Upper lobe of right lung (tissue), 1 donor: ENCODE results near the gene CLPTM1L. TPM values are rescaled to one million over a fixed set of nuclear protein-coding genes. Genes with fewer than 3 reads are reported as not detected.
A peak's percentile ranks its signal among the peaks of the same experiment; 100 is the strongest.
"Not testable (repeated sequence)": the region's sequence is repeated elsewhere in the genome, so short reads cannot be mapped to it uniquely, and the experiment has no call there.

ENCODE experiments used
- ATAC-seq: fragments of 200-7000 bp; cut with Tn5 transposase; one replicate; pipeline ENCODE4 v1.9.1; 2020; ENCODE audit warnings: mild to moderate bottlenecking, moderate library complexity
- DNase-seq: peaks from one replicate; pipeline ENCODE4 v3.0.0-alpha.2; 2020
- H3K27ac ChIP-seq: fragments of 200-600 bp; one replicate; pipeline ENCODE4 v1.8.0; 2022
- H3K27me3 ChIP-seq: fragments of 200-600 bp; one replicate; pipeline ENCODE4 v1.8.0; 2022; ENCODE audit warnings: mild to moderate bottlenecking
- H3K36me3 ChIP-seq: fragments of 200-600 bp; one replicate; pipeline ENCODE4 v1.8.0; 2022
- H3K4me1 ChIP-seq: fragments of 200-600 bp; one replicate; pipeline ENCODE4 v1.8.0; 2022
- H3K4me3 ChIP-seq: fragments of 200-600 bp; one replicate; pipeline ENCODE4 v1.8.0; 2022; ENCODE audit warnings: mild to moderate bottlenecking
- H3K9me3 ChIP-seq: fragments of 200-600 bp; one replicate; pipeline ENCODE4 v1.8.0; 2022
- intact Hi-C: fragments of 100-400 bp; cut with DNase I; formaldehyde crosslinking; loops from one replicate; pipeline ENCODE4 v1.11.0; 2022
- total RNA-seq: library from RNA; stranded (reverse); fragmentation: NEBNext Ultra II Directional; extraction: Animal tissue kit (Norgen Biotek cat#: 25700); gene quantifications from one replicate; pipeline ENCODE4 v1.2.1, GENCODE V29; 2021
- TF ChIP-seq, protein P1 (sequence below): fragments of 200-600 bp; IDR thresholded peaks from one replicate; pipeline ENCODE4 v1.8.0; 2022; ENCODE audit warnings: antibody characterized with exemption
- donor health status: DM: no; HTN: yes; CAD: no; lungs with severe emphysema.

The CLPTM1L gene
- total RNA-seq, 1 donor from 2014 or later, result 153 TPM

DNA sequence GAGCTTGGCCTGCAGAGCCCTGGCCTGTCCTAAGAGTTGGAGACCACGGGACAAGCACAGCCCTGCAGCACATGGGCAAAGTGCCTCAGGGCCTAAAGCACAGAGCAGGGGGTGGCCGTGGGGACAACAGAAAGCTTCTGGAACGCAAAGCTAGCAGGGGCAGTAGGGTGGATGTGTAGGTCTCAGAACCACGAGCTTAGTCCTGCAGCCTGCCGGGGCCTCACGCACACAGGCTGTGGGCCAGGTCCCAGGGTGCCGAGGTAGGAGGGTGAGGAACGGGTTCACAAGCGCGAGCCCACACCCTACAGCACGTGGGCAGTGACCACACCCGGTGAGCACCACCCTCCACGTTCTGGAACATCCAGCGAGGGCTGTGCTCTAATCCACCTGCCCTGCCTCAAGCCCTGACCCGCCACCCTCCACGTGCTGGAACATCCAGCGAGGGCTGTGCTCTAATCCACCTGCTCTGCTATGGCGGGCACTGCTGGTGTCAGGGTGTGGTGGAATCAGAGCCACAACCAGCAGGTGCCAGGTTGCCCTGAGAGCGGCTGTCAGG is 9.3 kb downstream of the CLPTM1L start:
- ATAC-seq (no peak), DNase-seq (no peak)
- H3K27me3 ChIP-seq, result no peaks in the 10 kb centered on the region
- H3K36me3 ChIP-seq, result peaks cover 85% of the 10 kb centered on the region
- no peak overlapping the region for H3K4me3 ChIP-seq
- intact Hi-C loops, result no loop called here
- H3K27ac ChIP-seq, result no peak overlapping the region
- H3K4me1 ChIP-seq, result peaks cover 13% of the 10 kb centered on the region
- H3K9me3 ChIP-seq, result no peaks in the 10 kb centered on the region
- TF ChIP-seq, protein P1, sequence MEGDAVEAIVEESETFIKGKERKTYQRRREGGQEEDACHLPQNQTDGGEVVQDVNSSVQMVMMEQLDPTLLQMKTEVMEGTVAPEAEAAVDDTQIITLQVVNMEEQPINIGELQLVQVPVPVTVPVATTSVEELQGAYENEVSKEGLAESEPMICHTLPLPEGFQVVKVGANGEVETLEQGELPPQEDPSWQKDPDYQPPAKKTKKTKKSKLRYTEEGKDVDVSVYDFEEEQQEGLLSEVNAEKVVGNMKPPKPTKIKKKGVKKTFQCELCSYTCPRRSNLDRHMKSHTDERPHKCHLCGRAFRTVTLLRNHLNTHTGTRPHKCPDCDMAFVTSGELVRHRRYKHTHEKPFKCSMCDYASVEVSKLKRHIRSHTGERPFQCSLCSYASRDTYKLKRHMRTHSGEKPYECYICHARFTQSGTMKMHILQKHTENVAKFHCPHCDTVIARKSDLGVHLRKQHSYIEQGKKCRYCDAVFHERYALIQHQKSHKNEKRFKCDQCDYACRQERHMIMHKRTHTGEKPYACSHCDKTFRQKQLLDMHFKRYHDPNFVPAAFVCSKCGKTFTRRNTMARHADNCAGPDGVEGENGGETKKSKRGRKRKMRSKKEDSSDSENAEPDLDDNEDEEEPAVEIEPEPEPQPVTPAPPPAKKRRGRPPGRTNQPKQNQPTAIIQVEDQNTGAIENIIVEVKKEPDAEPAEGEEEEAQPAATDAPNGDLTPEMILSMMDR, result no peak

- Histone ChIP-seq H3K27ac (no peak overlapping the region), H3K4me1 (peaks cover 16% of the 10 kb centered on the region), H3K36me3 (peaks cover 85% of the 10 kb centered on the region), H3K9me3 (no peaks in the 10 kb centered on the region), H3K27me3 (no peaks in the 10 kb centered on the region), H3K4me3 (no peak overlapping the region)
- ATAC-seq (no peak), DNase-seq (peak; percentile 46)
- intact Hi-C loops, result no loop called here
- TF ChIP-seq, protein P1, result no peak
Observed at GRCh38 chr5:1334831-1335539, 9.9 kb downstream of the CLPTM1L start.

GRCh38 chr5:1333986-1334385 is 10.9 kb downstream of the CLPTM1L start:
- DNase-seq, result peak; percentile 62
- intact Hi-C loops, result no loop called here
- peaks cover 17% of the 10 kb centered on the region for H3K4me1 ChIP-seq
- no peaks in the 10 kb centered on the region for H3K27me3 ChIP-seq
- H3K4me3 ChIP-seq, result no peak overlapping the region
- no peak overlapping the region for H3K27ac ChIP-seq
- TF ChIP-seq, protein P1, result no peak
- peaks cover 87% of the 10 kb centered on the region for H3K36me3 ChIP-seq
- no peaks in the 10 kb centered on the region for H3K9me3 ChIP-seq
- no peak for ATAC-seq

GRCh38 chr5:1333286-1333685 is 11.6 kb downstream of the CLPTM1L start:
- H3K36me3 ChIP-seq, result peaks cover 83% of the 10 kb centered on the region
- DNase-seq, H3K27ac ChIP-seq, H3K27me3 ChIP-seq, intact Hi-C loops, ATAC-seq, H3K9me3 ChIP-seq, H3K4me3 ChIP-seq: not testable (repeated sequence)
- peaks cover 23% of the 10 kb centered on the region for H3K4me1 ChIP-seq

- no peaks in the 10 kb centered on the region for H3K27me3 ChIP-seq
- peak; percentile 42 for ATAC-seq
- H3K4me3 ChIP-seq, result no peak overlapping the region
- no peak overlapping the region for H3K27ac ChIP-seq
- DNase-seq, result no peak
- intact Hi-C loops, result no loop called here
- peaks cover 23% of the 10 kb centered on the region for H3K4me1 ChIP-seq
- H3K36me3 ChIP-seq, result peaks cover 75% of the 10 kb centered on the region
- TF ChIP-seq, protein P1, result no peak
- no peaks in the 10 kb centered on the region for H3K9me3 ChIP-seq
Observed at GRCh38 chr5:1332461-1333001, 12.4 kb downstream of the CLPTM1L start.

DNA sequence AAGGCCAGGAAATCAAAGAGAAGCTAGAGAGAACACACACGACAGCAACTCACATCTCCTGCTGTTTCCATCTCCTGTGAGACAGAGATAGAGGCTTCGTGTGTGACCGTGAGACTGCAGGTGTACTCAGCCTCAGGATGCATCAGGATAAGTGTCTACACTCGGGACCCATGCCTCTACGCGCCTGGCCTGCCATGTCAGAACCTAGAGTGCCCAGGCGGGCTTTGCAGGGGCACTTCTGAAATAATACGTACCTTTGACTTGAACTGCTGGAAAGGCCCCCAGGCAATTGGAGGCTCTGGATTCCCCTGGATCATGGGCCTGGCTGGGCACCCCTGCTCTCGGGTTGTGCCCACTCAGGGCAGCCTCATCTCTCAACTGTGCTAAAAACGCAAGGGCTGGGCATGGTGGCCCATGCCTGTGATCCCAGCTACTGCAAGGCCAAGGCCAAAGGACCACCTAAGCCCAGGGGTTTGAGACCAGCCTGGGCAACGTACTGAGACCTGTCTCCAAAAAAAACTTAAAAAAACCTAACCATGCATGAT is 13.0 kb downstream of the CLPTM1L start:
- DNase-seq, result no peak
- peaks cover 69% of the 10 kb centered on the region for H3K36me3 ChIP-seq
- intact Hi-C loops, result no loop called here

More for the DNA sequence above, 13.0 kb downstream of the CLPTM1L start:
- no peak overlapping the region for H3K4me3 ChIP-seq
- no peaks in the 10 kb centered on the region for H3K9me3 ChIP-seq
- peaks cover 23% of the 10 kb centered on the region for H3K4me1 ChIP-seq
- TF ChIP-seq, protein P1, result no peak
- no peaks in the 10 kb centered on the region for H3K27me3 ChIP-seq
- ATAC-seq, result no peak
- H3K27ac ChIP-seq, result no peak overlapping the region
